DMS79 (cell line): Measurements from ENCODE around the gene WBP2.
A peak's percentile ranks its signal among the peaks of the same experiment; 100 is the strongest.
"Not testable (repeated sequence)": the region's sequence is repeated elsewhere in the genome, so short reads cannot be mapped to it uniquely, and the experiment has no call there.

Experiments used
- DNase-seq: peaks from one replicate; lab custom pipeline; 2025; lab: John Stamatoyannopoulos, UW

The WBP2 gene

GRCh38 chr17:75888484-75888883 is 33.3 kb upstream of the WBP2 start:
- DNase-seq, result no peak

- DNase-seq, result not testable (repeated sequence)
These were observed 30.7 kb upstream of the WBP2 start for GRCh38 chr17:75885860-75886259.

GRCh38 chr17:75885431-75885830 is 30.3 kb upstream of the WBP2 start:
- DNase-seq, result no peak

GRCh38 chr17:75881678-75882454 is 26.7 kb upstream of the WBP2 start:
- no peak for DNase-seq

GRCh38 chr17:75880266-75880665 is 25.1 kb upstream of the WBP2 start:
- DNase-seq, result no peak

- DNase-seq, result no peak
These were observed 23.3 kb upstream of the WBP2 start, which contains the start of gene TRIM47 for GRCh38 chr17:75878174-75878998. Gene TRIM47, minus strand, starts transcription at chr17:75878581. Its CDS starts 33 bp downstream, at chr17:75878548.

GRCh38 chr17:75877752-75878173 is 22.6 kb upstream of the WBP2 start:
- DNase-seq, result no peak

GRCh38 chr17:75876938-75877751 is 22.0 kb upstream of the WBP2 start:
- no peak for DNase-seq

- peak; percentile 76 for DNase-seq
These were observed 21.2 kb upstream of the WBP2 start for GRCh38 chr17:75876190-75876937.

- no peak for DNase-seq
These were observed 20.7 kb upstream of the WBP2 start for GRCh38 chr17:75875940-75876189.

- DNase-seq, result peak; percentile 55
These were observed 20.2 kb upstream of the WBP2 start for GRCh38 chr17:75875182-75875939.

- no peak for DNase-seq
These were observed 19.4 kb upstream of the WBP2 start for GRCh38 chr17:75874323-75875181.

GRCh38 chr17:75873587-75874322 is 18.6 kb upstream of the WBP2 start:
- DNase-seq, result no peak

GRCh38 chr17:75872434-75873351 is 17.6 kb upstream of the WBP2 start:
- DNase-seq, result no peak

- not testable (repeated sequence) for DNase-seq
These were observed 15.1 kb upstream of the WBP2 start for GRCh38 chr17:75870228-75870627.

- DNase-seq, result no peak
These were observed 14.4 kb upstream of the WBP2 start for GRCh38 chr17:75869282-75870141.

- not testable (repeated sequence) for DNase-seq
These were observed 13.7 kb upstream of the WBP2 start for GRCh38 chr17:75868730-75869281.
